Measurements from ENCODE around the gene KAT2B. TPM values are rescaled to one million over a fixed set of nuclear protein-coding genes. Genes with fewer than 3 reads are reported as not detected.

KAT2B gene
- total and polyA plus RNA-seq, 10 donors: 13.6 to 64.3 (median 54.1) TPM

DNA sequence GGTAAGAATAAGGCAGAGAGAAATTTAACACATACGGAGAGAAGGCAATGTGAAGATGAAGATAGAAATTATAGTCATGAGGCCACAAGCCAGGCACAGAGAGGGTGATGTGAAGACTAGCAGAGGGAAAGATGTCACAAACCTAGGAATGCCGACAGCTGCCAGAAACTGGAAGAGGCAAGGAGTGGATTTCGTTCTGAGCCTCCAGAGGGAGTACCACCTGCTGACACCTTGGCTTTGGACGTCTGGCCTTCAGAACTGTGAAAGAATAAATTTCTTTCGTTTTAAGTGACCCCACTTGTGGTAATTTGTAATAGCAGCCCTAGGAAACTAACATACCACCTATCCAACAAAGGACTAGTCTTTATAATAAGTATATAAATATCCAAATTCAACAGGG lies 150.7 kb downstream of the KAT2B start:
- Histone ChIP-seq H3K27ac (no peak overlapping the region), H3K4me1 (peaks cover 5 to 15% (median 11%) of the 10 kb centered on the region in 6 donors), H3K9me3 (no peaks in the 10 kb centered on the region), H3K4me3 (no peak overlapping the region), H3K27me3 (replicated peaks in 1 of 7) (no peaks in the 10 kb centered on the region), H3K36me3 (no peaks in the 10 kb centered on the region)
- no peak for TF ChIP-seq POLR2A (IDR thresholded peaks at IDR 0.05)
- TF ChIP-seq, protein P1, sequence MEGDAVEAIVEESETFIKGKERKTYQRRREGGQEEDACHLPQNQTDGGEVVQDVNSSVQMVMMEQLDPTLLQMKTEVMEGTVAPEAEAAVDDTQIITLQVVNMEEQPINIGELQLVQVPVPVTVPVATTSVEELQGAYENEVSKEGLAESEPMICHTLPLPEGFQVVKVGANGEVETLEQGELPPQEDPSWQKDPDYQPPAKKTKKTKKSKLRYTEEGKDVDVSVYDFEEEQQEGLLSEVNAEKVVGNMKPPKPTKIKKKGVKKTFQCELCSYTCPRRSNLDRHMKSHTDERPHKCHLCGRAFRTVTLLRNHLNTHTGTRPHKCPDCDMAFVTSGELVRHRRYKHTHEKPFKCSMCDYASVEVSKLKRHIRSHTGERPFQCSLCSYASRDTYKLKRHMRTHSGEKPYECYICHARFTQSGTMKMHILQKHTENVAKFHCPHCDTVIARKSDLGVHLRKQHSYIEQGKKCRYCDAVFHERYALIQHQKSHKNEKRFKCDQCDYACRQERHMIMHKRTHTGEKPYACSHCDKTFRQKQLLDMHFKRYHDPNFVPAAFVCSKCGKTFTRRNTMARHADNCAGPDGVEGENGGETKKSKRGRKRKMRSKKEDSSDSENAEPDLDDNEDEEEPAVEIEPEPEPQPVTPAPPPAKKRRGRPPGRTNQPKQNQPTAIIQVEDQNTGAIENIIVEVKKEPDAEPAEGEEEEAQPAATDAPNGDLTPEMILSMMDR (IDR thresholded peaks at IDR 0.05 in 8 of 11, conservative IDR thresholded peaks at IDR 0.05 in 3 of 11): no peak
- no peak for TF ChIP-seq POLR2AphosphoS5 (IDR thresholded peaks at IDR 0.05)
- DNase-seq: no peak
- WGBS, 5 donors: 70 to 88% (median 77%) methylated on average over 5 of the region's 5 CpGs
- intact Hi-C loops (cut with DNase I; ENCODE audit: low total_unique reads): no loop called here

DNA sequence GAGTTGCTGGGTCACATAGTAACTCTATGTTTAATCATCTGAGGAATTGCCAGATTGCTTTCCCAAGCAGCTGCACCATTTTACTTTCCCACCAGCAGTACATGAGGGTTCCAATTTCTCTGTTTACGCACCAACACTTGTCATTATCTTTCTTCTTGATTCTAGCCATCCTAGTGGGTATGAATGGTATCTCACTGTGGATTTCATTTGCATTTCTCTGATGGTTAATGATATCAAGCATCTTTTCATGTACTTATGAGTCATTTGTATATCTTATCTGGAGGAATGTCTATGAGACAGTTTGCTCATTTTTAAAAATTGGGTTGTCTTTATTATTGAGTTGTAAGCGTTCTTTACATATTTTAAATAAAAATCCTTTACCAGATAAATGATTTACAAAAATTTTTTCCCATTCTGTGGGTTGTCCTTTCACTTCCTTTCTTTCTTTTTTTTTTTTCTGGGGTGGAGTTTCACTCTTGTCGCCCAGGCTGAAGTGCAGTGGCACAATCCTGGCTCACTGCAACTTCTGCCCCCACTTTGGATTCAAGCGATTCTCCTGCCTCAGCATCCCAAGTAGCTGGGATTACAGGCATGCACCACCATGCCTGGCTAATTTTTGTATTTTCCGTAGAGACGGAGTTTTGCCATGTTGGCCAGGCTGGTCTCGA lies 154.7 kb downstream of the KAT2B start:
- 89 to 98% (median 91%) methylated on average over 7 of the region's 7 CpGs for WGBS, 5 donors
- H3K4me3 ChIP-seq: no peak overlapping the region

DNA sequence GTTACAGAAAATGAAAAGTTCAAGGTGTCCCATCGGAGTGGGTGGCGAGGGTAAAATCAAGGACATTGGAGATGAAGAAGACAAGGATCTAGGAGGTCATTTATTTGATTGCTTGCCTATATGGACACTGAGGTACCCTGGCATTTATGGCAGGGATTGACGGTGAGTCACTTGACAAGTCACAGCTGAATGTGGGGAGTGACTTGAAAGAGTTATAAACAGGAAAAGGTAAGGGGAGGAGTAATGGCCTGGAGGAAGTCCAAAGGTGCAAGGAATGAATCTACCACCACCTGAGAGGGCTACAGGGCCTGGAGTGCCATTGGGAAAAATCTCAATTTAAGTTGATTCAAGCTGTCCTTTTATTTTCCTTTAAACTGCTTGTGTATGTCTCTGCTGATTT lies 157.5 kb downstream of the KAT2B start:
- WGBS, 5 donors: 89 to 96% (median 93%) methylated on average over 3 of the region's 3 CpGs

More for the DNA sequence above, 154.7 kb downstream of the KAT2B start:
- intact Hi-C loops (cut with DNase I; ENCODE audit: low total_unique reads): no loop called here
- no peak overlapping the region for H3K27ac ChIP-seq
- DNase-seq: no peak
- H3K4me1 ChIP-seq: no peaks in the 10 kb centered on the region
- no peaks in the 10 kb centered on the region for H3K27me3 ChIP-seq (replicated peaks in 1 of 7)
- no peaks in the 10 kb centered on the region for H3K36me3 ChIP-seq
- no peak for TF ChIP-seq POLR2A (IDR thresholded peaks at IDR 0.05)
- no peak for TF ChIP-seq POLR2AphosphoS5 (IDR thresholded peaks at IDR 0.05)
- TF ChIP-seq, protein P1 (IDR thresholded peaks at IDR 0.05 in 8 of 11, conservative IDR thresholded peaks at IDR 0.05 in 3 of 11): no peak
- no peaks in the 10 kb centered on the region for H3K9me3 ChIP-seq

DNA sequence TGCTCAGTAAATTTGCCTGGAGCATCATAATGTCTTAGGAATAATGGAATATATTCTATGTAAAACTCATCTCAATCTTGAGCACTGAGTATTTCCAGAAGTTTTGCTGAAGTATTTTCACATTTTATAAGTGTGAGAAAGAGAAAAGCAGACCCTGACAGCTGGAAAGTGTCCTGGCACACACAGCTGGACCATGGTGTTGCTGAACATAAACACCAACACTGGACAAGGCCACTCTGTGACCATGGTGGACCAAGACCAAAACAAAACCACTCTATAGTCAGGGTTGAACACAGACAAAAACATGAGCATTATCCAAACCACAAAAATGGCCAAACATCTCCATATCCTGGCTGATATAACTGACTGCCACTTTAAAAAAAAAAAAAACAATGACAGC lies 160.9 kb downstream of the KAT2B start:
- Histone ChIP-seq H3K36me3 (no peaks in the 10 kb centered on the region), H3K27ac (no peak overlapping the region), H3K4me3 (no peak overlapping the region), H3K27me3 (replicated peaks in 1 of 7) (no peaks in the 10 kb centered on the region), H3K9me3 (peaks cover 0 to 10% (median 6%) of the 10 kb centered on the region in 8 donors), H3K4me1 (no peaks in the 10 kb centered on the region)
- no peak for DNase-seq
- intact Hi-C loops (cut with DNase I; ENCODE audit: low total_unique reads): no loop called here
- no peak for TF ChIP-seq POLR2A (IDR thresholded peaks at IDR 0.05)
- no peak for TF ChIP-seq POLR2AphosphoS5 (IDR thresholded peaks at IDR 0.05)
- TF ChIP-seq, protein P1 (IDR thresholded peaks at IDR 0.05 in 8 of 11, conservative IDR thresholded peaks at IDR 0.05 in 3 of 11): no peak

More for the DNA sequence above, 157.5 kb downstream of the KAT2B start:
- no peak overlapping the region for H3K4me3 ChIP-seq
- no peaks in the 10 kb centered on the region for H3K4me1 ChIP-seq
- H3K36me3 ChIP-seq: no peaks in the 10 kb centered on the region
- no peak overlapping the region for H3K27ac ChIP-seq
- H3K9me3 ChIP-seq: no peaks in the 10 kb centered on the region
- no peak for DNase-seq
- TF ChIP-seq POLR2A (IDR thresholded peaks at IDR 0.05): no peak
- TF ChIP-seq, protein P1 (IDR thresholded peaks at IDR 0.05 in 8 of 11, conservative IDR thresholded peaks at IDR 0.05 in 3 of 11): no peak
- TF ChIP-seq POLR2AphosphoS5 (IDR thresholded peaks at IDR 0.05): no peak
- intact Hi-C loops (cut with DNase I; ENCODE audit: low total_unique reads): no loop called here
- H3K27me3 ChIP-seq (replicated peaks in 1 of 7): no peaks in the 10 kb centered on the region

Small RNAs within 50 kb of the gene (microRNA-seq; reads per million reads assigned to microRNA genes)
- gene MIR3135A: 0 to 0.36 (median 0.28) reads per million in 3 donors

Small RNAs within 50 kb of the gene (small RNA-seq; reads per million reads assigned to genes)
- gene MIR3135A: 0 reads per million in 4 donors
- 0 reads per million in 4 donors for gene RNU4-85P
- 0 reads per million in 4 donors for gene RPL39P18

Other genes with a start within 250 kb of the KAT2B start
- 1 to 10 TPM in 3 of 7 donors, under 1 TPM in 2, not detected in 2; 0.83 to 2.7 (median 1.2) TPM for gene EFHB, start 106.2 kb upstream of the KAT2B start, total RNA-seq
- 1 to 10 TPM; 1.0 to 2.0 (median 1.9) TPM for gene EFHB, start 106.2 kb upstream of the KAT2B start, polyA plus RNA-seq
- 10 to 100 TPM; 58.5 to 83.1 (median 64.3) TPM for gene RAB5A, start 93.3 kb upstream of the KAT2B start, total RNA-seq
- gene RAB5A, start 93.3 kb upstream of the KAT2B start, polyA plus RNA-seq: 10 to 100 TPM; 17.6 to 24.0 (median 20.8) TPM
- not detected for gene PP2D1, start 28.2 kb upstream of the KAT2B start, total RNA-seq
- gene PP2D1, start 28.2 kb upstream of the KAT2B start, polyA plus RNA-seq: not detected
- 1 to 10 TPM; 1.9 to 5.7 (median 3.2) TPM for gene SGO1, start 145.8 kb downstream of the KAT2B start, total RNA-seq
- gene SGO1, start 145.8 kb downstream of the KAT2B start, polyA plus RNA-seq: 1 to 10 TPM; 2.0 to 2.8 (median 2.1) TPM